Peyer's patch (tissue), 4 donors: Measurements from ENCODE around the gene CNTNAP2.

Experiments
- POLR2A ChIP-seq, 2 donors: fragments of 450-650 bp; IDR thresholded peaks; one replicate each; pipeline ENCODE4 v1.5.1; 2017; ENCODE audit warnings: antibody characterized with exemption in 2 of 2, mild to moderate bottlenecking in 2 of 2, moderate library complexity in 2 of 2
- TF ChIP-seq, protein P1 (sequence below), 6 experiments: fragments of 450-650 bp in 4 of 6; fragments of 200-600 bp in 2 of 6; sonication (generic) in 1 of 6; IDR thresholded peaks; one replicate each; pipeline ENCODE4 v1.5.1; 2017 to 2019; ENCODE audit warnings: antibody characterized with exemption in 6 of 6, mild to moderate bottlenecking in 3 of 6, moderate library complexity in 1 of 6

DNA sequence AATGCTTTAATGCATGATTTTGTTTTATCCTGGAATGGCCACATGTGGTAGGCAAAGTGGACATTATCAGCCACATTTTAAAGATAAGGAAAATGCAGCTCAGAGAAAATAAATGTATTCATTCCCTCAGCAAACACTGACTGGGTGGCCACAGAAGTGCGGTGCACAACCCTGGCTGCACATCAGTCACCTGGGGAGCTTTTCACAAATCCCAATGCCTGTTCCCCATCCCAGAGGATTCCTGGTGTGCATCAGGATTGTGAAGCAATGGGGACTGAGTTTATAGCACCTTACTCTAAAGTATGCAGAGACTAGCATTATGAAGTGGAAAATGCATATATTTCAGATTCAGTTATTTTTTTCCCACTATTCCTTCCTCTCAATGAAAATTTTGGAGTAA lies 2280.5 kb downstream of the CNTNAP2 start:
- TF ChIP-seq POLR2A (IDR thresholded peaks at IDR 0.05), result no peak
- TF ChIP-seq, protein P1, sequence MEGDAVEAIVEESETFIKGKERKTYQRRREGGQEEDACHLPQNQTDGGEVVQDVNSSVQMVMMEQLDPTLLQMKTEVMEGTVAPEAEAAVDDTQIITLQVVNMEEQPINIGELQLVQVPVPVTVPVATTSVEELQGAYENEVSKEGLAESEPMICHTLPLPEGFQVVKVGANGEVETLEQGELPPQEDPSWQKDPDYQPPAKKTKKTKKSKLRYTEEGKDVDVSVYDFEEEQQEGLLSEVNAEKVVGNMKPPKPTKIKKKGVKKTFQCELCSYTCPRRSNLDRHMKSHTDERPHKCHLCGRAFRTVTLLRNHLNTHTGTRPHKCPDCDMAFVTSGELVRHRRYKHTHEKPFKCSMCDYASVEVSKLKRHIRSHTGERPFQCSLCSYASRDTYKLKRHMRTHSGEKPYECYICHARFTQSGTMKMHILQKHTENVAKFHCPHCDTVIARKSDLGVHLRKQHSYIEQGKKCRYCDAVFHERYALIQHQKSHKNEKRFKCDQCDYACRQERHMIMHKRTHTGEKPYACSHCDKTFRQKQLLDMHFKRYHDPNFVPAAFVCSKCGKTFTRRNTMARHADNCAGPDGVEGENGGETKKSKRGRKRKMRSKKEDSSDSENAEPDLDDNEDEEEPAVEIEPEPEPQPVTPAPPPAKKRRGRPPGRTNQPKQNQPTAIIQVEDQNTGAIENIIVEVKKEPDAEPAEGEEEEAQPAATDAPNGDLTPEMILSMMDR (IDR thresholded peaks at IDR 0.05), result no peak
